Measurements from ENCODE around the gene CTLA4. TPM values are rescaled to one million over a fixed set of nuclear protein-coding genes. Genes with fewer than 3 reads are reported as not detected.

Gene CTLA4
- total RNA-seq, 1 donor from 2014 or later, result 0.19 TPM

GRCh38 chr2:203882551-203882950 lies 15.0 kb downstream of the CTLA4 start:
- DNase-seq (ENCODE audit: missing footprints), result no peak
- ATAC-seq, result no peak
- intact Hi-C loops (cut with DNase I), result no loop called here

- intact Hi-C loops (cut with DNase I), result no loop called here
- DNase-seq (ENCODE audit: missing footprints), result no peak
- ATAC-seq, result no peak
Measured at GRCh38 chr2:203886661-203887151, 19.1 kb downstream of the CTLA4 start.

- intact Hi-C loops (cut with DNase I), result no loop called here
- ATAC-seq (peak; percentile 32), DNase-seq (ENCODE audit: missing footprints) (no peak)
Measured at GRCh38 chr2:203887677-203888076, 20.1 kb downstream of the CTLA4 start.

GRCh38 chr2:203889542-203889941 lies 22.0 kb downstream of the CTLA4 start:
- DNase-seq (ENCODE audit: missing footprints), result no peak
- ATAC-seq, result no peak
- intact Hi-C loops (cut with DNase I), result no loop called here

- no peak for ATAC-seq
- intact Hi-C loops (cut with DNase I), result no loop called here
Measured at GRCh38 chr2:203889944-203890343, 22.4 kb downstream of the CTLA4 start.

GRCh38 chr2:203890733-203891132 lies 23.2 kb downstream of the CTLA4 start:
- ATAC-seq (no peak), DNase-seq (ENCODE audit: missing footprints) (no peak)
- intact Hi-C loops (cut with DNase I), result no loop called here

More at GRCh38 chr2:203889944-203890343, 22.4 kb downstream of the CTLA4 start:
- no peak for DNase-seq (ENCODE audit: missing footprints)

GRCh38 chr2:203891474-203891873 lies 23.9 kb downstream of the CTLA4 start:
- intact Hi-C loops (cut with DNase I), result no loop called here
- ATAC-seq (peak; percentile 17), DNase-seq (ENCODE audit: missing footprints) (no peak)

- intact Hi-C loops (cut with DNase I), result no loop called here
Measured at GRCh38 chr2:203892207-203892606, 24.6 kb downstream of the CTLA4 start.

GRCh38 chr2:203893401-203893800 lies 25.8 kb downstream of the CTLA4 start:
- intact Hi-C loops (cut with DNase I), result no loop called here
- DNase-seq (ENCODE audit: missing footprints) (peak; percentile 80), ATAC-seq (peak; percentile 94)

More at GRCh38 chr2:203892207-203892606, 24.6 kb downstream of the CTLA4 start:
- no peak for ATAC-seq
- no peak for DNase-seq (ENCODE audit: missing footprints)

- DNase-seq (ENCODE audit: missing footprints) (no peak), ATAC-seq (peak; percentile 30)
- intact Hi-C loops (cut with DNase I), result no loop called here
Measured at GRCh38 chr2:203893840-203894239, 26.3 kb downstream of the CTLA4 start.

- intact Hi-C loops (cut with DNase I), result no loop called here
- ATAC-seq (no peak), DNase-seq (ENCODE audit: missing footprints) (no peak)
Measured at GRCh38 chr2:203894262-203894661, 26.7 kb downstream of the CTLA4 start.

- DNase-seq (ENCODE audit: missing footprints) (no peak), ATAC-seq (no peak)
- intact Hi-C loops (cut with DNase I), result no loop called here
Measured at GRCh38 chr2:203897544-203897943, 30.0 kb downstream of the CTLA4 start.

GRCh38 chr2:203898657-203899056 lies 31.1 kb downstream of the CTLA4 start:
- ATAC-seq, result no peak
- DNase-seq (ENCODE audit: missing footprints), result no peak
- intact Hi-C loops (cut with DNase I), result no loop called here

GRCh38 chr2:203900253-203900652 lies 32.7 kb downstream of the CTLA4 start:
- DNase-seq (ENCODE audit: missing footprints) (no peak), ATAC-seq (no peak)
- intact Hi-C loops (cut with DNase I), result no loop called here

- DNase-seq (ENCODE audit: missing footprints) (no peak), ATAC-seq (no peak)
- intact Hi-C loops (cut with DNase I), result no loop called here
Measured at GRCh38 chr2:203904022-203904421, 36.5 kb downstream of the CTLA4 start.

GRCh38 chr2:203905656-203906055 lies 38.1 kb downstream of the CTLA4 start:
- DNase-seq (ENCODE audit: missing footprints) (no peak), ATAC-seq (no peak)
- intact Hi-C loops (cut with DNase I), result loop anchor here (5.0 kb wide), 1 partner anchor 253 kb away; no protein-coding TSS in a partner anchor

- DNase-seq (ENCODE audit: missing footprints) (peak; percentile 69), ATAC-seq (no peak)
- intact Hi-C loops (cut with DNase I), result loop anchor here (2.0 to 5.0 kb wide), 3 partner anchors 93 to 423 kb away; no protein-coding TSS in a partner anchor
Measured at GRCh38 chr2:203908066-203908796, 40.7 kb downstream of the CTLA4 start.

GRCh38 chr2:203908797-203909185 lies 41.2 kb downstream of the CTLA4 start:
- peak; percentile 57 for ATAC-seq
- intact Hi-C loops (cut with DNase I), result loop anchor here (2.0 to 5.0 kb wide), 3 partner anchors 94 to 424 kb away; no protein-coding TSS in a partner anchor
- no peak for DNase-seq (ENCODE audit: missing footprints)

- ATAC-seq (peak; percentile 83), DNase-seq (ENCODE audit: missing footprints) (no peak)
- intact Hi-C loops (cut with DNase I), result loop anchor here (2.0 to 5.0 kb wide), 3 partner anchors 95 to 425 kb away; no protein-coding TSS in a partner anchor
Measured at GRCh38 chr2:203909261-203909967, 41.8 kb downstream of the CTLA4 start.

- DNase-seq (ENCODE audit: missing footprints) (no peak), ATAC-seq (no peak)
- intact Hi-C loops (cut with DNase I), result loop anchor here (2.0 to 5.0 kb wide), 3 partner anchors 95 to 425 kb away; no protein-coding TSS in a partner anchor
Measured at GRCh38 chr2:203909974-203910373, 42.4 kb downstream of the CTLA4 start.
